ENCODE data around the gene FBH1.
"Not testable (repeated sequence)": the region's sequence is repeated elsewhere in the genome, so short reads cannot be mapped to it uniquely, and the experiment has no call there.

Gene FBH1

GRCh38 chr10:5904227-5904626, 14.2 kb downstream of the FBH1 start:
- DNase-seq = no peak

- no peak for DNase-seq
Observed at GRCh38 chr10:5905854-5906507, 15.9 kb downstream of the FBH1 start.

DNA sequence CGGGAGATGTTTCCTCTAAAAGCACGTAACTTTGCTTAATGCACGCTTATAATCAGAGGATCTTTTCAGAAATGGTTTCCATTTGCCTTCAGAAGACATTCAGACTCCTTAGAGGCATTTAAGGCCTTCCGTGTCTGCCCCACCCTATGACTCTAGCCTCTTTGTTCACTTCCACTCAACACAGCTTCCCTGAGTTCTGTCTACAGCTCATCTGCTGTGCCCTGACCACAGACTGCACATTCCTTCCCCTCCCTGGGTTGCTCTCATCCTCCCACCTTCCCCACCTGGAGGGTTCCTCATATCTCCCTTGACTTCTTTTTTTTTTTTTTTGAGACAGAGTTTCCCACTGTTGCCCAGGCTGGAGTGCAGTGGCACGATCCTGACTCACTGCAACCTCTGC, 16.6 kb downstream of the FBH1 start:
- no peak for DNase-seq

GRCh38 chr10:5908676-5909075, 18.6 kb downstream of the FBH1 start:
- not testable (repeated sequence) for DNase-seq

DNA sequence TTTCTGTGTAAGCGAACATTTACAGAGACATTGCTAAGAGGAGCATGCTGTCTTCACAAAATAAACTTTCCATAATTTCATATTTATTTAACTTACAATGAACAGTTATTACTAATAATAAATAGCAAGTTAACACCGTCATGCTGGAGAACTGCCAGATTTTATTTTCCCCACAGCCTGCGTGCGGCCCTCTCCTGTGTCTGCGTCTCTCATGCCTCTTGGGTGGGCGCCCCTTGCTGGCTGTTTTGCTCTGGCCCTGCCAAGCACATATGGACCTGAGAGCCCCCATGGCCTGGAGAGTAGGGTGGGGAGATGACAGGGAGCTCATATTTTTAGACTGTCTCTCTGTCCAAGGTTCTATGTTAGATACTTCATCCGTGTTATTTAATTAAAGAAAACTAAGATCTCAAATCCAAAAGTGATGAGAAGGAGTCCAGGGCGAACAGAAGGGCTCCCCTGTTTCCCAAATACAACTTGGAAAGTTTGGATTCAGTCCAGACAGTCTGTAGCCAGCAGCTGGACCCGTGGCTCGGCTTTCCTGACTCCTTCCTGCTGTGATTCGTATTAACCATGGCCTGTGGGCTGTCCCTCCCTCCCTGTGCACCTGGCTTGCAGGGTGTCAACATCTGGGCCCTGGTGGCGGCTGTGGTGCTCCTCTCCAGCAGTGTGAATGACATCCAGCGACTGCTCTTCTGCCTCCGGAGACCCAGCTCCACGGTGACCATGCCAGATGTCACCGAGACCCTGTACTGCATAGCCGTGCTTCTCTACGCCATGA, 20.5 kb downstream of the FBH1 start:
- no peak for DNase-seq

- no peak for DNase-seq
Observed at GRCh38 chr10:5911670-5912069, 21.6 kb downstream of the FBH1 start.

DNA sequence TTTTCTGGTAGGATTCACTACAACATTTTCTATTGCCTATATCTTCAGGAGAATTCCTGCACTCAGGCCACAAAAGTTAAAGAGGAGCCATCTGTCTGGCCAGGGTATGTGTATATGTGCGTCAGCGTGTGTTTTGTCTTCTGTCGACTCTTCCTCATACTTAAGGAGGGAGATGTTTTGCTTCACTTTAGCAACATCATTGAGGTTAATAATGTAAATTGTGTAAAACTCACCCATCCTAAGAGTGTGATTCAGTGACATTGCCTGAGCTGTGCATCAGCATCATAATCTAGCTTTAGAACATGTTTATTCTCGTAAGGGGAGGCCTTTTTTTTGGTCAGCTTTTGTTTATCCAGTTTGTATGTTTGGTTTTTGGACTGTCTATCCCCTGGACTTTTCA, 23.7 kb downstream of the FBH1 start:
- no peak for DNase-seq

DNA sequence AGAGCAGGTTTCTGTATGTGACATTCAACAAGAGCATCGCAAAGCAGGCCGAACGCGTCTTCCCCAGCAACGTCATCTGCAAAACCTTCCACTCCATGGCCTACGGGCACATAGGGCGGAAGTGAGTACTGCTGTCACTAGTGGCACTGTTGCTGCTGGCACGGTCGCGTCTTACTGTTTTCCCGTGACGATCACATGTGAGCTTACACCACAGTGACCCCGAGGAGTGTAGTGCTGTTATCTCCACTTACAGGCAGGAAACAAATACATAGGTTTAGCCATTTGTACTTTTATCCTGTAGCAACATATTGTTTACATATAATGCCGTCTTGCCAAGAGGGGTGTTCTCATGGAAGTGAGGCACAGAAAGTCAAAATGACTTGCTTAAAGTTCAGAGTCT, 25.4 kb downstream of the FBH1 start:
- no peak for DNase-seq

GRCh38 chr10:5917305-5917704, 27.3 kb downstream of the FBH1 start:
- no peak for DNase-seq

GRCh38 chr10:5918763-5919162, 28.7 kb downstream of the FBH1 start:
- DNase-seq = no peak

GRCh38 chr10:5919568-5919967, 29.5 kb downstream of the FBH1 start:
- DNase-seq = no peak

- no peak for DNase-seq
Observed at GRCh38 chr10:5921746-5922145, 31.7 kb downstream of the FBH1 start.

GRCh38 chr10:5924889-5925288, 34.8 kb downstream of the FBH1 start:
- DNase-seq = no peak

DNA sequence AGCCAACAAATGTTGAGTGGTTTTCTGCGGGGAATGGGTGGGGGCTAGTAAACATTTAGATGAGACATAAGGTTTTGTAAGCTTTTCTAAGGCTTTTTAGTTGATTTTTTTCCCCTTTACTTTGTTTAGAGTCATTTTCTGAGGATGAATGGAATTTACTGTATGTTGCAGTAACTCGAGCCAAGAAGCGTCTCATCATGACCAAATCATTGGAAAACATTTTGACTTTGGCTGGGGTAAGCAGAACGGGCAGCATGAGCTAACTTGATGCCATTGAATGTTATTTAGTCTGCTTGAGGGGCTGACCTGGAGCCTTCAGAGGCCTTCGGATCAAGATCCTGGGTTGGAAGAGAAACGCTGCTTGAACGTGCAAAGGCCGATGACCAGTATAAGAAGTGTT, 37.3 kb downstream of the FBH1 start:
- DNase-seq = no peak

DNA sequence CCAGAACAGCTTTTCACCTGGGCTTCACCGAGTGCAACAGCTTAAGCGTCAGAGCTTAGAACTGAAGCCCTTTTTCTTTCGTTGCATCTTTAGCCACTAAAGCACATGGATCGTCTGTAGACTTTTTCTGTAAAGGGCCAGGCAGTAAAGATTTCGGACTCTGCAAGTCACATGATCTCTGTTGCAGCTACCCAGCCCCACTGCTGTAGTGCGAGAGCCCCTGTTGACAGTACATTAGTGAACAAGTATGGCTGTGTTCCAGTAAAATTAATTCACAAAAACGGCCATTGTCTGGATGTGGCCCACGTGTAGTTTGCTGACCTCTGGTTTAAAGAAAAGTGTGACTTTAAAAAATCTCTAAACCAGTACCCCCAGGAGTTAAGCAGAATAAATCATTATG, 39.4 kb downstream of the FBH1 start:
- no peak for DNase-seq

GRCh38 chr10:5930272-5930671, 40.2 kb downstream of the FBH1 start:
- no peak for DNase-seq

GRCh38 chr10:5932345-5932744, 42.3 kb downstream of the FBH1 start:
- DNase-seq = no peak

- DNase-seq = no peak
Observed at GRCh38 chr10:5933909-5934546, 44.0 kb downstream of the FBH1 start.

DNA sequence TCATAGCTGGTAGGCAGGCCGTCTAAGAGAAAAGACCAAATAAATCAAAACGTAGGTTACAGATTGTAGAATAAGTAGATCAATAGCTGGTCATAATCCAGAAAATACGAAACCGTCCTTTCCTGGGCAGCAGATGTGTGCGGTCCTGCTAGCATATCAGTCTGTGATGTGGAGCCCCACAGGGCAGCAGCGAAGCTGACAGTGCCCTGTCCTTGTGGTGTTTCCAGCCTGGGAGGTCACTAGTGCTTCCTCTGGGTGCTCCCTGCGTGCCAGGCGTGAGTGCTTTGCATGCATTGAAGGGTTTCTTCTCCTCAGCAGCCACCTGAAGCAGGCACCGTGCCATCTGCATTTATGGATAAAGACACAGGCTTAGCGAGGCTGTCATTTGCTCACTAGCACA, 45.6 kb downstream of the FBH1 start:
- no peak for DNase-seq

- DNase-seq = no peak
Observed at GRCh38 chr10:5937016-5937415, 47.0 kb downstream of the FBH1 start.

DNA sequence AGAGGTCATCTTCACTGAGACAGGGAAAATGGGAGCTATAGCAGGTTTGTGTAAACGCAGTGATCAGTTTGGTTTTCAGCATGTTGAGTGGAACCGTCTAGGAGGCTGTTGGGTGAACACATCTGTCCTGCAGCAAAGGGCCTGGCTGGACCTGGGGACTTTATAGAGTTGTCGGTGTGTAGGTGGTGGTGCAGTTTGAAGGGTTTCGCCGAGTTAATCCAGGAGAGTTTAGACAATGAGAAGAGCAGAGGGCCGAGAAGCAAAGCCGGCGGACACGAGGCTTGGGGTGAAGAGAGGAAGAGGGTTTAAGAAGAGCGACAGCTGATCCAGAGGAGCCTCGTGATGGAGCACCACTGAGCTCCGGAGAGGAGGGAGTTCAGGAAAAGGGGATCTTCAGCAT, 48.2 kb downstream of the FBH1 start:
- no peak for DNase-seq

GRCh38 chr10:5940807-5941218, 50.8 kb downstream of the FBH1 start:
- no peak for DNase-seq

DNA sequence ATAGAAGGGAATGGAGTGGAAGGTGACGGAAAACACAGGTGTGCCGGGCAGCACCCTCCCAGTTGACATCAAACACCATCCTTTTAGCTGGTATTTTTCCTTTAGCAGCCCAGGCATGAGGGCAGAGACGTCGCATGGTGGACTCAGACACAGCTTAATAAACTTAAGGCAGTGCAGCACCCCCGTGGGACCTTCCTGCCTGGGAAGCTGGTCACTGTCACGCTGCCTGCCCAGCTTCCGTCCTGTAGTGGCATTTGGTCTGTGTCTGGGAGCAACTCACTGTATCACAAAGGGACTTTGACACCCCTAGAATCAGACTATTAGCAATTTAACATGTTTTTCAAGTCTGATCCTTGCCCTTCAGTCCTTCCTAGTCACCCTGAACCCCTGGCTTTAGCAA, 51.5 kb downstream of the FBH1 start:
- DNase-seq = no peak

DNA sequence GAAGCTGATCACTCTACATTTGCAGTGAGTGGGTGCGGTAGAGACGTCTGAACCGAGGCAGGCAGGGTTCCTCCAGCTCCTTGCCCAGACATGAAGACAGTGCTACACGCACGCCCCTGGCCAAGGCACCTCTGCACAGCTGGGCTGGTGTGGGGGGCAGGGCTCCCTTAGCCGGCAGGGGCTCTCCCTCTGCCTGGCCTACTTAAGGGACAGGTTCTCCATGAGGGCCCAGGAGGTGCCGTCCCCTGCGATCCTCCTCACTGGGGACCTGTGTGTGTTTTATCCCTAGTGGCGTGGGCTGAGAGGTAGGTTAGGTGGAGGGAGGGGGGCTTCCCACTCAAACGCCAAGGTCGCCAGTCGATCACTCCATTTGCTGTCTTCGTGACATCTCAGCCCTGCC, 52.0 kb downstream of the FBH1 start:
- no peak for DNase-seq

All from DMS79 treated with DMSO at 0.1 percent for 48 hours (cell line).